GM18520 (cell line): ENCODE data around the gene PRXL2A.
A peak's percentile ranks its signal among the peaks of the same experiment; 100 is the strongest.

Experiments used
- ATAC-seq: cut with Tn5 transposase; IDR thresholded peaks from one replicate; pipeline ENCODE4 v1.9.1; 2021; ENCODE audit not compliant: unreplicated experiment

The PRXL2A gene

DNA sequence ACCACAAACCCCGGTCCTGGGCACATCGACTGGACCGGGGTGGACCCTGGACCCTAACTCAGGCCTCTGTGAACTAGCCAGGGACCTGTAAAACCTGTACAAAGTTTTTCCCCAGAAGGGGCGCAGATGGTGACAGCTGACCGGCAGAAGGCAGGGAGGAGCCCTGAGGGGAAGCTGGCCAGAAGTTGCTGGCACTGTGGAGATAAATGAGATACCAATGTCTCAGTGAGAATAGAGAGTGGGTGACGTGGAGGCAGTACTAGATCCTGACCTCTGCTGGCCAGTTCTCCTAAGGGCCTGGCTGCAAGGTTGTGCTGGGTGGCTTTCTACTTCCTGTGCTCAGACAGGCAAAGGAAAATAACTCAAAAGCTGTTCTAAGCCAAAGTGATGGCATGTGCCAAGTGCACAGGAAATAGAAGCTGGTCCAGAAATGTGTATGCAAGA lies 35.2 kb downstream of the PRXL2A start:
- no peak for ATAC-seq

DNA sequence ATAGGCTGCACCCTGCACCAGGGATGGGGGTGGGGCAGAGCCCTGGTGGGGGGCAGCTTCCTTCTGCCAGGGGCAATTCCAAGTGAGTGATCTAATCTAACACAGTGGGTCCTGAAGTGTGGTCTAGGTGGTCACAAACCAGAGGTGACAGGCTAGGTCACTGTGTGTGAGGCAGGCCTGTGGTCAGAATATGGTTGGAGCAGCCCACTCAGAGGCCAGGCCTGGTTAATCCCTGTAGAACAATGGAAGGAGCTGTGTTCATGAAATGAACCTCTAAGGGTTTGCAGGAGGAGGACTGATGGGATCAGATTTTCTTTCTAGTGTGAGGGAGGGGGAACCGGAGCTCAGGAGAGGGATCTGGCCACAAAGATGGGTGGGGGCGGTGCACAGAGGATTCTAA lies 35.8 kb downstream of the PRXL2A start:
- no peak for ATAC-seq

DNA sequence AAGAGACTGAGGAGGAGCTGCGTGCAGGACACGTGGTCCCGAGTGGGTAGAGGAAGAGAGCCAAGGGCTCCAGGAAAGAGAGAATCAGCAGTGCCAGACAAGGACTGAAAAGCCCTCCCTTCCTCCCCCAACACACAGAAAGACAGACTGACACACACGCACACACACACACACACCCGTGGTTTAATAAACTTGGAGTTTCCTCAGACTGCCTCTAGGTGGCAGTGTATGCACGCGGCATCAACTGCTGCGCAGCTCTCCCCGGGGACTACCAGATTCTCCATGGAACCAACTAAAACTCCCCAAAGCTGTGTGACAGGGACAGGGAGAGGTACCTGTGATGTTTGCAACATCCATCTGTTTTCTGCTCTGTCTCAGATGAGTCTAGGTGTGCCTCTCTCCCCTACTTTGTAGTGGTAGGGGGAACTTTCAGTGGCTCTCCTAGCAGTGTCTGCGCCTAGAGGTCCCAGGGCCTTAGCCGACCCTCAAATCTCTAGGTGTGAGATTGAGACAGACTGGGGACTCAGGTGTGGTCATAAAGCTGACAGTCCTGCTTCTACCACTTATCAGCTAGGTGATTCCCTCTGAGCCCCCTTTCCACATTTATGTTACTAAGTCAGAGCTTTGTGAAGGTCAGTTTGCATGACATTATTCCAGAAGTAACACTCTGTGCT lies 36.4 kb downstream of the PRXL2A start:
- ATAC-seq: peak; percentile 76

DNA sequence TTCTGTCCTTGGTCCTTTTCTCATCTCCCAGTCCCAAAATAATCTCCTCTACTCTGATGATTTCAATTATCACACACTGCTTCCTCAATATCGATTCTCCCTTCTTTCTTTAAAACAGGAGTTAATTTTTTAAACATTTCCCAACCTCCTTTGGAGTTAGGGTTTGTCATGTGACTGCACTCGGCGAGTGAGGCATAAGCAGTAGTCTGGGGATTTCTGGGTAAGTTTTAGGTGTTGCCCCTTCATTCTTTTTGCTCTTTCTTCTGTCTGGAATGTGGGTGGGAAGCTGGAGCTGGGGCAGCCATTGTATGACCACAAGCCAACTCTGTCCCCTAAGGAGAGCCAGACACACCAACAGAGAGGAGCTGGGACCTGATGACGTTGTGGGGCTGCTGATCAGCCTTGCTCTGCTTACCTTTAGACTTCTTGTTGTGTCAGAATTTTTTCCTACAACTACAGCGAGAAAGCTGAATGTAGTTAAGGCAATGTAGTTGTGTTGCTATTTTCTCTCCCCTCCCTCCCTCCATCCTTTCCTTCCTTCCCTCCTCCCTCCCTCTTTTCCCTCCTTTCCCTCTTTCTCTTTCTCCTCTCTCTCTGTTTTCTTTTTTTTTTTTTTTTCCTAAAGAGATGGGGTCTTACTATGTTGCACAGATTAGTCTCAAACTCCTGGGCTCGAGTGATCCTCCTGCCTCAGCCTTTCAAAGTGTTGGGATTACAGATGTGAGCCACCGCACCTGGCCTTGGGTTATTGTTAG lies 39.3 kb downstream of the PRXL2A start:
- no peak for ATAC-seq

DNA sequence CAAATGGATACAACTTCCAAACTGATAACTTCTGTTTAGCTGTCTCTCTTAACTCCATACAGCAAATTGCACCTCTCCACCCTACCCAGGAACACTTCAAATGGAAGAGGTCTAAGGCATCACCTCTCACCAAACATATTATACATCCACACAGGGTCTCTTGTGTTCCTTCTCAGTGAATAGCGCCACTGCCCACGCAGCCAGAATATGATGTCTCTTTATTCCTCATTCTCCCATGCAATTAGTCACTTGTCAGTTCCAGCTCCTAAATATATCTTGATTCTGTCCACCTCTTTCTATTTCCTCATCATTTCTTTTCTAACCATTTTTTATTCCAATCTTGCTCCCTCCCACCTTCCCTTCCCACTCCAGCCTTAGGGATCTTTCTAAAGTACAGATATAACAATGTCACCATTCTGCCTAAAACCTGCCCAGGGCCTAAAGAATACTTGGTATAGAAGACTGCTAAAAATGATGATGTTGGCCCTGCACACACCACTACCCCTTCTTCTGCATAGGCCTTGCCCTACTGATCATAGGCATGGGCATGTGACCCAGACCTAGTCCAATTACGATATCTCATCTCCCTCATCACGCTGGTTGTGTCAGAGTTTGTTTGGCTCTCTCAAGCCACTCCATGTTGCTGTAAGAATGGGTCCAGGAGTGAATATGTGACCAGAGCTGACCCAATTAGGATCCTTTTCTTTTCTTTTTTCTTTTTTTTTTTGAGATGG lies 40.0 kb downstream of the PRXL2A start:
- no peak for ATAC-seq

DNA sequence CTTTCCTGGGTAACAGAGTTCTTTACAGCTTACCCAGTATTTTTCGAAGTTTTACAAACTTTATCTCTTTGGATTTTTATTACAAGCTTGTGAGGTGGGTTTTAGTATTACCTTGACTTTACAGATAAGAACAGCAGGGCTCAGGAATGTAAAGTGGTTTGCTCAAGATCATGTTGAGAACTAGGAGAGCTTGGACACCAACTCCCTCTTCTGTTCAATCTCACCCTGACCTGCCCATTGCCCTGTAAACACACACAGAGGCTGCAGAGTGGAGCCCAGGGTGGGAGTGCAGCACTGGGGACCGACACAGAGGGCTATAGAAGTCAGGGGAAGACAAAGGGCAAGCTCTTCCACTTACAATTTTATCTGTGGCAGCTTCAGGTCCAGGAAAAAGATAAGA lies 41.2 kb downstream of the PRXL2A start:
- ATAC-seq: no peak

DNA sequence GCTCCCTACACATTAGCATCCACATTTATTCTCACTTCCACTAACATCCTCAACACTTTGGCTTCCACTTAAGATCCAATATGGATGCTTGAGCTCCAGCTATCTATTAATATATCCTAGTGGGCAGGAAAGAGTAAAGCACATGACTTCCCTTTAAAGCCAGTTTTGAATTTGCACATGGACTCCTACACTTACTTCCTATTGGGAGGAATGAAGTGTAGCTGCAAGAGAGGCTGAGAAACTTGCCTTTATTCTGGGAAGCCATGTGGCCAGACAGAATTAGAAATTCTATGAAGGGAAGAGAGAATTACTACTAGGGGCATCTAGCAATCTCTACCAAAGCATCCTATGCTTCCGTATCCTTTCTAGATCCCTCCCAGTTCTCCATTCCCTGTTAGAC lies 42.8 kb downstream of the PRXL2A start:
- ATAC-seq: no peak

DNA sequence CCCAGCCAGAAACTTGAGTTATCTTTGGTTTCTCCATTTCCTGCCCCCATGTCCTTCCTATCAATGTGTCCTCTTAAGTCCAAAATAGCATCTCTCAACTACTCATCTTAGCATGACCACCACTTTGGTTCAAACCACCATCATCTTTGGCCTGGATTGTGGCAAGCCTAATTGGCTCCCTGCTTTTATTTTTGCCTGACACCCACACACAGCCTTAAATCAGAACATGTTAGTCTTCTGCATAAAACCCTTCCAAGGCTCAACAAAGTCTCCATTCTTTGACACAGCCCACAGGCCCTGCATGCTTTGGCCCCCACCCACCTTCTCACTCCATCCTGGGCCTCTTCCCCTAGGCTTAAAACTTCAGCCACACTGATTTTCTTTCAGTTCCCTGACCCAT lies 43.7 kb downstream of the PRXL2A start:
- no peak for ATAC-seq

DNA sequence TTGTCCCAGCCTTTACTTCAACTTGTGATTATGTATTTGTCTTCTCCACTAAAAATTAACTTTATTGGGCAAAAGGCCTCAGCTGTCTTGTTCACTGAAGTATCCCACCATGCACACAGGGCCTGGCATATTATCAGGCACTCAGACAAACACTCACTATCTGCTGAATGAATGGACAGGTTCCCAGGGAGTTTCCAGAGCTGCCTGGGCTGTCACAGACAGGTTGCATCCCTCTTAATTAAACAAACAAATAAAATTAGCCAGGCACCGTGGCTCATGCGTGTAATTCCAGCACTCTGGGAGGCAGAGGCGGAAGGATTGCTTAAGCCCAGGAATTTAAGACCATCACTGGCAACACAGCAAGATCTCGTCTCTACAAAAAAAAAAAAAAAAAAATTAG lies 44.3 kb downstream of the PRXL2A start:
- ATAC-seq: no peak

DNA sequence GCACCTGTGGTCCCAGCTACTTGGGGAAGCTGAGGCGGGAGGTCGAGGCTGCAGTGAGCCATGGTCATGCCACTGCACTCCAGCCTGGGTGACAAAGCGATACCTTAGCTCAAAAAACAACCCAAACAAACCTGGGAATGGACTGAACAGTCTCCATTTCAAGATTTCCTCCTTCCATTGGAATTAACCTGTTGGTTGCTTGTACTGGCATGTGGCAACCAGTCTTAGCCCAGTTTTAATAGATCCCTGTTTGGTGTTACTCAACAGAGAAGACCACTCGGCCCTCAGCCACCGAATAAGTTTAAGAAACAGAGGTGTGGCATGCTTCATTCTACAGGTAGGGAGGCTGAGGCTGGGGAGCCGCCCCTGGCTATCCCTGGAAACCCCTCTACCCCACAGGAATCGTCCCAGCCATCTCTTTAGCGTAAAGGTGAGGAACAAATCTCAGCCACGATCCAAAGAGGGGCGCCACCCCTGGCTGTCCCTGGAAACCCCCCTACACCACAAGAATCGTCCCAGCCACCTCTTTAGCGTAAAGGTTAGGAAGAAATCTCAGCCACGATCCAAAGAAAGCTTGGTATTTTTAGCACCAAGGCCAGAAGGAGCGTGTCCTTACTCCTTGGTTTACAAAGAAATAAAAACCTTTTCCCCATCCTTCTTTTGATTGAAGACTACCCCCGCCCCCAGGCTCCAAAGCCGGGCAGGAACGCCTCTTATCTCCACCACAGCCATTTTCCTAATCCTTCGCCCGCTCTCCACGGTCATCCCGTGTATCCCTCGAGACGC lies 44.9 kb downstream of the PRXL2A start:
- ATAC-seq: no peak

DNA sequence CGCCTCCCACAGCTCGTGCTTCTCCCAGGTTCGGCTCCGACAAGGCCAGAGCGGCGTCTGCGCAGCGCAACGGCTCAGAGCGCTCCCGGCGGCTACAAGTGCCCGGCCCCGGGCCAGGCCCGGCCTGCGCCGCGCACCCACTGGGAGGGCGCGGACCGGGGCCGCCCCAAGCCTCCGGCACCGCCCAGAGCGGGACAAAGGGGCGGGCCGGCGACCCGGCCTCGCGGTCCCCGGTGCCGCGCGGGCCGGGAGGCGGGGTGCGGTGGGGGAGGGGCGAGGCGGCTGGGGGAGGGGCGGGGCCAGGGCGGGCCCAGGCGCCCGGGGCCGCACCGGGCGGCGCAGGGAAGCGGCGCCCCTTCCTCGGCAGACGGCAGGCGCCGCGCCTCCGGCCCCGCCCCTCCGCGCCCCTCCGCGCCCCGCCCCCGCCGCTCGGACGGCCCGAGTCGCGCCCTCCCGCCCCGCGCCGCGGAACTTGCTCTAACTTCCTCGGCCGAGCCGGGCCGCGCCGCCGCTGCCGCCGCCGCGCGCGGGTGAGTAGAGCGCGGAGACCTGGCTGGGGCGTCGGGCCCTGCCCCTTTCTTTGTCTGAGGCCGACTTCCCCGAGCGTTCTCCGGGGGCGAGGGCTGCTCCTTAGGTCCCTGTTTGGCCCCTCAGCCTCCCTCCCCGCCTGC lies 45.6 kb downstream of the PRXL2A start, which contains the start of gene TSPAN14:
Gene TSPAN14 (plus strand): TSS at position 469 of the 671 bp plus-strand sequence. CDS start 34,924 bp downstream, outside the sequence.
- peak; percentile 62 for ATAC-seq

DNA sequence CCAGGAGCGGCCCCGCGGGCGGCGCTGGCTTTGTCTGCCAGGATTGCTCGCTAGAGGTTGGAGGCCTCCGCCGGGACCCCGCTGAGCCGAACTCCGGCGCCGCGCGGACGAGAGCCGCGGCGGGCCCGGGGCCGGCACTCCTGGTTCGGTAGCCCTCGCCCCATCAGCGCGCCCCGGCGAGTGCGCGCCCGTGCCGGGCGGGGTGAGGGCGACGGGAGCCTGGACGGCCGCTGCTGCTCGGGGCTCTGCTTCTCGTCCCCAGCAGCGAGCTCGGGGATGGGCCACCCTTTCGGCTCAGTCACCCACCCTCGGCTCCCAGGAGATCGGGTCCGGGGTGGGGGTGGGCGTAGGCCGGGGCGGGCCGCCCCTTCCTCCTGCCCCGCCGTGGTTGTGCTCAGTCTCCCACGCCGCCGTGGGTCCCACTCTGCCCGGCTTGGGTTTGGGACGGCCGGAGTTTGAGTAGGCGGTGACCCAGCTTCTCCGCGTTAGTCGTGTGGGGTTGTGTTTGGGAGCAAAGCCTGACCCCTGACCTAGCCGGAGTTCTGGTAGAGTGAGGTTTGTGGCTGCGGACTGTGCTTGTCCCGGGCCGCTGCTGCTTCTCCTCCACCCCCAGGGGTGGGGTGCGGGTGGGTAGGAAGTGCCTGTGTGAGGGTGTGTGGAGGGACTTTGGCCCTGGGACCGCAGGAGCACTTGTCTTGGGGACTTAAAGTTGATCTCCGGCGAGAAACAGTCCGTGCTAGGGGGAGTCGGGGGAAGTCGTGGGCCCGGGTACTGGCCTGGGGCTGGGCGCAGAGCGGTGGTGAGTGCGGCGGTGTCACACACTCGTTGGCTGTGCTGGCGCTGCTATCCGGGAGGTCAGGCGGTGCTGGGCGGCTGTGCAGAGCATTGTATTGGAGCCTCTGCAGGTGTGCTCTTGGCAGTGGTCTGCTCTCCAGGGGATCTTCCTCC lies 46.4 kb downstream of the PRXL2A start:
- ATAC-seq: no peak

DNA sequence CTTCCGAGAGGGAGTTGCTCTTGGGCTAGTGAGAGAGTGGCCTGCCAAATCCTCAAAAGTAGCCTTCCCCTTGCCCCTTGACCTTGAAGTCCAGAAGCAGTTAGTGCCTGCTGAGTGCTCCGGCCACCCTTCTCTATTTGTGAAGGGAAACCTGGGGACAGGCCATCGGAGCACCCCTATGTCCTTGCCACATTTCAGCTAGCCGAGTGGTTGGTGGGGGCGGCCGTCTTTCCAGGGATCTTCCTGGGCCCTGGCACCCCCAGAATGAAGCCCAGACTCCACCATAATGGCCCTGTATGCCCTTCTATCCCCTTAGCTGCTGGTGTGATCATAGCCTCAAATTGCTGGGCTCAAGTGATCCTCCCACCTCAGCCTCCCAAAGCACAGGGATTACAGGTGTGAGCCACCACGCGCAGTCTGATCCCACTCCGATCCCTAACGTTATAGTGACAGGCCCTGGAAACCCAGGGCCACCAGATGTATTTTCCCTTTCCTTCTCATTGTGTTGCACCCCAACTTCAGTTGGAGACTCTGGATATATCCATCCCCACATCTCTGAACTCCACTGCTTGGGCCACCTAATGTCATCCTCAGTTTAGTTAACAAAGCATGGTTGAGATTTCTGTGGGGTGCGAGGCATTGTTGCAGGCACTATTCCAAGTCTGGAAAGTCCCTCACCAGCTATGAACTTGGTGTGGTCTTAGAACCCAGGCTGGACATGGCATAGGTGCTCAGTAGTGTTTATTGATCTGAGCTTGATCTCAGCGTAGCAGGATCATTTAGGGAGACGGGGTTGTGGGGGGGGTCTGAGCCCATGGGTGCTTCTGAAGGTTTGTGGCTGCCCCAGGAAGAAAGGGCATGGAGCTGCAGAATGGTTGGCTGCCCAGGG lies 47.4 kb downstream of the PRXL2A start:
- ATAC-seq: no peak

DNA sequence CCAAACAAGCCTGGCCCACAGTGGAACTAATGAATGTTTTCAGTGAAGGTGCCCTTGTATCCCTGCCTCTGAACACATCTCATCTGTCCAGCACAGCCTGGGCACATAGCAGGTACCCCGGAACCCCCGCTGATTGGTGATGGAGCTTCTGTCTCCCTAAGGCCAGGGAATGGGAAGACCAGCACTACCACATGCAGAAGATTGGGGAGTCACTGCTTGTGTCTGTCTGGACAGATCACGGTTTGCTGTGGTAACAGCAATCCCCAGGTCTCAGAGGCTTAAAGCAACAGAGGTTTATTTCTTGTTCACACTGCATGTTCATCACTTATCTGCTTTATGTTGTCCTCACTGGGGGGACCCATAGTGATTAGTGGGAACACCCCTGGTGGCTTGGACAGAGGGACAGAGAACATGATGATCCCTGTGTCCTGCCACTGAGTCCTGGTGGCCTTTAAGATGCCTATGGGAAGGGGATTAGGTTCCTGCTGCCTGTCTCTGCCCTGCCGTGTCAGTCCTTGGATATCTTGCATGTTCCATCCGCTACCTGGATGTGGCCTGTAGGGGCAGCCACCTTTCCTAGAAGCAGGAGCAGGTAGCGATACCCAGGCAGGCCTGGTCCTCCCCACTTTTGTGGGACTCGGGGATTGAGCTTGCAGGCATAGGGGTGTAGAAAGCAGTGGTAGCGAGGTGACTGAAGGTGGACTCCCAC lies 49.4 kb downstream of the PRXL2A start:
- ATAC-seq: no peak

DNA sequence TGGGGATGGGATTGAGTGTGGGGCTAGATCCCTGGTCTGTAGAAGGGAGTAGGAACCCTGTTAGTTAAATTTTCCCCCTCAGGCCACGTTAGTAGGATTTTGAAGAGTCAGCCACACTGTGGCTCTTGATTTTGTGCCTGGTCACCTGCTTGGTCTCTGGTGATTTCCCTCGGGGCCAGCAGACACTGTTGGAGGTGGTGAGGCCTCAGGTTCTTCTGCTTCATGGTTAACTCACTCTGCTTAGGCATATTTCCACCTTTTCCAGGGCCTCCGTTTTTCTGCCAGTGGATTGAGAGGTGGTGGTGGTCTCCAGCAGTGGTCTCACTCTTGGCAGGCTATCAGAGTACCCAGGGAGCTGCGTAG lies 49.9 kb downstream of the PRXL2A start:
- no peak for ATAC-seq

DNA sequence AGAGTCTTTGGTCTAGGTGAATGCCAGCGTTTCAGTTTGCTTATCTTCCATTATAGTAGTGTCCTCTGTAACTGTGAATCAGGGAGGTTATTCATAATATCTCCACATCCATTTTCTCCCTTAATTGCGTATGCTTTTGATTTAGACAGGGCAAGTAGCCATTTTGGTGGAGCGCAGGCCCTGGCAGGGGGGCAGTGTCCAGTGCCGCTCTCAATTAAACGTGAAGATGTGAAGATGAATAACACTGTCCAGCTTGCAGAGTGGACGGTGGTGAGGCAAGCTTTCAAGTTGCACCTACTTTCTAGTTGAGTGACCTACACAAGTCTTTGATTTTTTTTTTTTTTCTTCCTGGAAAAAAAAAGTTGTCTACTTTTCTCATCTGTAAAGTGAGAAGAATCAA lies 50.3 kb downstream of the PRXL2A start:
- no peak for ATAC-seq

DNA sequence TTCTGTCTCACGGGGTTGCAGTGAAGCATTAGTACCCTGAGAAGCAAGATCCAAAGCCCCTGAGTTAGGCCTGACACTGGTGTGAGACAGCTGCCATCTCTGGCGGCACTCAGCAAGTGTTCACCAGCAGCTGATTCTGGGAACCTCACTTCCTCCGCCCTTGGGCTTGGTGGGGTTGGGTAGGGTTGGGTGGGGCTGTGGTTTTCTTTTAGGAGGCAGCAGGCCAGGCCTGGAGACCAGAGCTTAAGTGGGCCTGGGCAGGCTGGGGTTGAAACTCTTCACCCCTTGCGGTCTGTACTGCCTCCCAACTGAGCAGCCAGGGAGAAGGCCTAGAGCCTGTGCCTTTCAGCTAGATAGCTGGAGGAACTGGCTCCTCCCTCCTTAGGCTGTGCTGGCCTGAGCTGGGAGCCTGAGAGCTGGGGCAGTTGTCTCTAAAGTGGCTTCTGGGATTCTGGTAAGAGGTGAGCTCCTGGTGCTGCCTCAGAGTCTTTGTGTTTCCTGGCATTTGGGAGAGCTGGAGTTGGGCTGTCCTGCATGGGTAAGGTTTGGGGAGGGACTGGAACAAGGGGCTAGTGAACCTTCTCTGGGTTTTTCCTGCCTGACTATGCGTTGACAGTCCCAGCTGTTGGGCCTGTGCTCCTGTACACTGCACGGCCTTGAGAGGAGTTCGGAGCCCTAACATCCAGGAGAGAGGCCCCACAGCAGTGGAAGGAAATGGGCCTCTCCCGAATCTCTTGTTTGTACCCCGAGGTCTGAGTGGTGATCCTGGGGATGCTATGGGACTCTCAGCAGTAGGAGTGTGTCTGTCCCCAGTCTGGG lies 50.9 kb downstream of the PRXL2A start:
- ATAC-seq: peak; percentile 28
